Measurements from ENCODE around the gene ROM1.

ROM1 gene

DNA sequence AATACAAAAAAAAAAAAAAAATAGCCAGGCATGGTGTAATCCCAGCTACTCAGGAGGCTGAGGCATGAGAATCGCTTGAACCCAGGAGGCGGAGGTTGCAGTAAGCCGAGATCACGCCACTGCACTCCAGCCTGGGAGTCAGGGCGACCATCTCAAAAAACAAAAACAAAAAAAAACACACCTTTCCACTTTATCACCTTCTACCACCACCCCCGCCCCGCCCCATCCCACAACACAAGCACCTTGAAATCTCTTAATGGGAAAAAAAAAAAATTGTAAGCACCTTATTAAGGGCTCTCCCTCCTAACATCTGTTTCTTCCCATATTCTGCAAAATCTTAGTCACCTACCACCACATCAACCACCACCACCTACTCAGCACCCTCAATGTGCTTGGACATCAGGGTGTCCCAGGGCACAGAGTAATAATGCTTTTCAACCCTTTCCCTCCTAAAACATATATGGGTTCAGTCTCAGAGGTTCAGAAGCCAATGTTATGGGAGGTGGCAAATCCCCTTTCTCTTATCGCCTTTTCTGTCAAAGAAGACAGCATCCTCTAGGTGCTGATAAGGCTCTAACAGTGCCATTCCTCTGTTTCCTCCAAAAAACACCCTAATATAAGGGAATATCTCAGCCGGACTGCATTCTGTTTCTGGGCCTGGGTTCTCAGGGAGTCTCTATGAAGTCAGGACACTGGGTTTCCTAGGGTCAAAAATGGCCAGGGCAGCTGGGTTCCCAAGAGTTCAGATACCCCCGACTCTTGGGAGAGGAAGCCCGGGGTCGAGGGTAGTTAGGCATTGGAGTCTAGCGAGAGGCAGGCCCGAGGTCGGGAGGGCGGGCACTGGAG, 39.3 kb downstream of the ROM1 start:
- DNase-seq (ENCODE audit: low read depth in 1 of 2, low spot score in 1 of 2) = no peak
- Histone ChIP-seq H3K27ac (replicated peaks) (peak overlapping the region; percentile 69), H3K27me3 (ENCODE audit: insufficient read depth, poor library complexity, severe bottlenecking) (no peaks in the 10 kb centered on the region), H3K4me3 (replicated peaks; ENCODE audit: insufficient read depth, low read length) (peak overlapping the region; percentile 87)
- TF ChIP-seq POLR2AphosphoS5 (IDR thresholded peaks at IDR 0.05; ENCODE audit: low read depth) (no peak), GABPA (IDR thresholded peaks at IDR 0.05; ENCODE audit: low read depth) (no peak), SPI1 (IDR thresholded peaks at IDR 0.05; ENCODE audit: borderline replicate concordance, low read depth) (no peak)
- TF ChIP-seq, protein P1, sequence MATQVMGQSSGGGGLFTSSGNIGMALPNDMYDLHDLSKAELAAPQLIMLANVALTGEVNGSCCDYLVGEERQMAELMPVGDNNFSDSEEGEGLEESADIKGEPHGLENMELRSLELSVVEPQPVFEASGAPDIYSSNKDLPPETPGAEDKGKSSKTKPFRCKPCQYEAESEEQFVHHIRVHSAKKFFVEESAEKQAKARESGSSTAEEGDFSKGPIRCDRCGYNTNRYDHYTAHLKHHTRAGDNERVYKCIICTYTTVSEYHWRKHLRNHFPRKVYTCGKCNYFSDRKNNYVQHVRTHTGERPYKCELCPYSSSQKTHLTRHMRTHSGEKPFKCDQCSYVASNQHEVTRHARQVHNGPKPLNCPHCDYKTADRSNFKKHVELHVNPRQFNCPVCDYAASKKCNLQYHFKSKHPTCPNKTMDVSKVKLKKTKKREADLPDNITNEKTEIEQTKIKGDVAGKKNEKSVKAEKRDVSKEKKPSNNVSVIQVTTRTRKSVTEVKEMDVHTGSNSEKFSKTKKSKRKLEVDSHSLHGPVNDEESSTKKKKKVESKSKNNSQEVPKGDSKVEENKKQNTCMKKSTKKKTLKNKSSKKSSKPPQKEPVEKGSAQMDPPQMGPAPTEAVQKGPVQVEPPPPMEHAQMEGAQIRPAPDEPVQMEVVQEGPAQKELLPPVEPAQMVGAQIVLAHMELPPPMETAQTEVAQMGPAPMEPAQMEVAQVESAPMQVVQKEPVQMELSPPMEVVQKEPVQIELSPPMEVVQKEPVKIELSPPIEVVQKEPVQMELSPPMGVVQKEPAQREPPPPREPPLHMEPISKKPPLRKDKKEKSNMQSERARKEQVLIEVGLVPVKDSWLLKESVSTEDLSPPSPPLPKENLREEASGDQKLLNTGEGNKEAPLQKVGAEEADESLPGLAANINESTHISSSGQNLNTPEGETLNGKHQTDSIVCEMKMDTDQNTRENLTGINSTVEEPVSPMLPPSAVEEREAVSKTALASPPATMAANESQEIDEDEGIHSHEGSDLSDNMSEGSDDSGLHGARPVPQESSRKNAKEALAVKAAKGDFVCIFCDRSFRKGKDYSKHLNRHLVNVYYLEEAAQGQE (IDR thresholded peaks at IDR 0.05; ENCODE audit: insufficient replicate concordance, low read depth) = no peak
- TF ChIP-seq, protein P2, sequence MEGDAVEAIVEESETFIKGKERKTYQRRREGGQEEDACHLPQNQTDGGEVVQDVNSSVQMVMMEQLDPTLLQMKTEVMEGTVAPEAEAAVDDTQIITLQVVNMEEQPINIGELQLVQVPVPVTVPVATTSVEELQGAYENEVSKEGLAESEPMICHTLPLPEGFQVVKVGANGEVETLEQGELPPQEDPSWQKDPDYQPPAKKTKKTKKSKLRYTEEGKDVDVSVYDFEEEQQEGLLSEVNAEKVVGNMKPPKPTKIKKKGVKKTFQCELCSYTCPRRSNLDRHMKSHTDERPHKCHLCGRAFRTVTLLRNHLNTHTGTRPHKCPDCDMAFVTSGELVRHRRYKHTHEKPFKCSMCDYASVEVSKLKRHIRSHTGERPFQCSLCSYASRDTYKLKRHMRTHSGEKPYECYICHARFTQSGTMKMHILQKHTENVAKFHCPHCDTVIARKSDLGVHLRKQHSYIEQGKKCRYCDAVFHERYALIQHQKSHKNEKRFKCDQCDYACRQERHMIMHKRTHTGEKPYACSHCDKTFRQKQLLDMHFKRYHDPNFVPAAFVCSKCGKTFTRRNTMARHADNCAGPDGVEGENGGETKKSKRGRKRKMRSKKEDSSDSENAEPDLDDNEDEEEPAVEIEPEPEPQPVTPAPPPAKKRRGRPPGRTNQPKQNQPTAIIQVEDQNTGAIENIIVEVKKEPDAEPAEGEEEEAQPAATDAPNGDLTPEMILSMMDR (IDR thresholded peaks at IDR 0.05; ENCODE audit: insufficient read depth, low read length) = no peak

DNA sequence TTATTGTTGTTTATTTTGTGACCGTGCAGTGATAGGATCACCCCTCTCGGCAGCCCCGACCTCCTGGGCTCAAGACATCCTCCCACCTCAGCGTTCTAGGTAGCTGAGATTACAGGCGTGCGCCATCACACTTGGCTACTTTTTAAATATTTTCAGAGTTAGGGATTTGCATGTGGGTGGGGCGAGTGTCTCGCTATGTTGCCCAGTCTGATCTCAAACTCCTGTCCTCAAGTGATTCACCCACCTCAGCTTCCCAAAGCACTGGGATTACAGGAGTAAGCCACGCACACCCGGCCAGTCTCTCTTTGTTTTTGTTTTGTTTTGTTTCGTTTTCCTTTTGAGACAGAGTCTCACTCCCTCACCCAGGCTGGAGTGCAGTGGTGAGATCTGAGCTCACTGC, 41.2 kb downstream of the ROM1 start:
- Histone ChIP-seq H3K27ac (replicated peaks) (no peak overlapping the region), H3K4me3 (replicated peaks; ENCODE audit: insufficient read depth, low read length) (no peak overlapping the region), H3K27me3 (ENCODE audit: insufficient read depth, poor library complexity, severe bottlenecking) (no peaks in the 10 kb centered on the region)
- no peak for DNase-seq (ENCODE audit: low read depth in 1 of 2, low spot score in 1 of 2)
- TF ChIP-seq, protein P2 (IDR thresholded peaks at IDR 0.05; ENCODE audit: insufficient read depth, low read length) = no peak
- TF ChIP-seq POLR2AphosphoS5 (IDR thresholded peaks at IDR 0.05; ENCODE audit: low read depth) = no peak
- no peak for TF ChIP-seq GABPA (IDR thresholded peaks at IDR 0.05; ENCODE audit: low read depth)
- no peak for TF ChIP-seq SPI1 (IDR thresholded peaks at IDR 0.05; ENCODE audit: borderline replicate concordance, low read depth)
- TF ChIP-seq, protein P1 (IDR thresholded peaks at IDR 0.05; ENCODE audit: insufficient replicate concordance, low read depth) = no peak

DNA sequence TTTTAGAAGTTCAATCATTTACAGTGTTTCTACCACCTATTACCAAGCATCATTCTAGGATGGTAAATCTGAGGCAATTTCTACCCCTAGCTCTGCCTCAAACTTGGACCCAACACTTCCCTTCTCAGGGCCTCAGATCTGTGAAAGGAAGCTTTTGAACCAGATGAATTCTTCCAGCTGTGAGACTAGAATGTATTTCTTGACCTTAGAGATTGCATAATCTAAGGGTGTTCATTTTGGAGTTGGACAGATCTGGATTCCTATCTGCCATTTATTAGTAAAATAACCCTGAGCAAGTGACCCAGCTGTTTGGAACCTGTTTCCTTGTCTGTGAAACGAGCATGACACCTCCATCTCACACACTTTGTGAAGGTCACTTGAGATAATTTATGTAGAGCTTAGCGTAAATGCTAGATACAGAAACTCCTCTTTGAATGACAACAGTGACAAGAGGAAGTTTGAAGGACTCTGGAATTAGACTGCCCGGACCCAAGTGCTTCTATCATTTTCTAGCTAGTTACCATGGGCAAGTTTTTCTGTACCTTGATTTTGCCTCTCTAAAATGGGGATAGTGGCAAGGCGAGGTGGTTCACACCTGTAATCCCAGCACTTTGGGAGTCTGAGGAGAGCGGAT, 43.9 kb downstream of the ROM1 start:
- Histone ChIP-seq H3K4me3 (replicated peaks; ENCODE audit: insufficient read depth, low read length) (no peak overlapping the region), H3K27me3 (ENCODE audit: insufficient read depth, poor library complexity, severe bottlenecking) (no peaks in the 10 kb centered on the region), H3K27ac (replicated peaks) (peak overlapping the region; percentile 14; the same call in 1 of the 2 replicates)
- no peak for TF ChIP-seq POLR2AphosphoS5 (IDR thresholded peaks at IDR 0.05; ENCODE audit: low read depth)
- no peak for TF ChIP-seq SPI1 (IDR thresholded peaks at IDR 0.05; ENCODE audit: borderline replicate concordance, low read depth)
- TF ChIP-seq, protein P2 (IDR thresholded peaks at IDR 0.05; ENCODE audit: insufficient read depth, low read length) = no peak
- no peak for TF ChIP-seq GABPA (IDR thresholded peaks at IDR 0.05; ENCODE audit: low read depth)
- TF ChIP-seq, protein P1 (IDR thresholded peaks at IDR 0.05; ENCODE audit: insufficient replicate concordance, low read depth) = no peak
- no peak for DNase-seq (ENCODE audit: low read depth in 1 of 2, low spot score in 1 of 2)

Data from HL-60 (cell line).